ENCODE measurements around the gene FILIP1L. TPM values are rescaled to one million over a fixed set of nuclear protein-coding genes. Genes with fewer than 3 reads are reported as not detected.

FILIP1L gene
- total and polyA plus RNA-seq, 2 of the 13 experiments (the other 11 are each of a cell fraction or from before 2014, with no cell fraction given): 8.1 to 187 TPM

GRCh38 chr3:100075851-100076730 is 38.2 kb downstream of the FILIP1L start (continued):
- TF ChIP-seq PRDM15 (CRISPR knock-in tag; IDR thresholded peaks at IDR 0.05) (no peak), ZNF350 (CRISPR knock-in tag; IDR thresholded peaks at IDR 0.05; ENCODE audit: borderline replicate concordance, low read depth) (no peak), FOXM1 (CRISPR knock-in tag; IDR thresholded peaks at IDR 0.05) (no peak), DDIT3 (CRISPR knock-in tag; IDR thresholded peaks at IDR 0.05) (no peak), SNAI1 (CRISPR knock-in tag; IDR thresholded peaks at IDR 0.05; ENCODE audit: borderline replicate concordance) (no peak), ZNF709 (CRISPR knock-in tag; IDR thresholded peaks at IDR 0.05) (no peak), ZNF441 (CRISPR knock-in tag; IDR thresholded peaks at IDR 0.05; ENCODE audit: borderline replicate concordance) (no peak), ZFP82 (CRISPR knock-in tag; IDR thresholded peaks at IDR 0.05; ENCODE audit: borderline replicate concordance) (no peak), SP1 (IDR thresholded peaks at IDR 0.05) (no peak), SP1 (CRISPR knock-in tag; IDR thresholded peaks at IDR 0.05) (no peak), ZNF800 (CRISPR knock-in tag; IDR thresholded peaks at IDR 0.05) (no peak), ZNF878 (CRISPR knock-in tag; IDR thresholded peaks at IDR 0.05) (no peak; the same call in 1 of the 2 replicates), ZNF280D (CRISPR knock-in tag; IDR thresholded peaks at IDR 0.05) (no peak), FOXP1 (IDR thresholded peaks at IDR 0.05) (peak; percentile 47; the same call in 1 of the 2 replicates), FOXP1 (CRISPR knock-in tag; IDR thresholded peaks at IDR 0.05) (peak; percentile 89), MIER2 (CRISPR knock-in tag; IDR thresholded peaks at IDR 0.05) (no peak), BHLHE40 (IDR thresholded peaks at IDR 0.05; ENCODE audit: low read length) (peak; percentile 63), FOXJ3 (CRISPR knock-in tag; IDR thresholded peaks at IDR 0.05; ENCODE audit: borderline replicate concordance) (peak; percentile 97; the same call in 1 of the 2 replicates), RBM39 (IDR thresholded peaks at IDR 0.05; ENCODE audit: low read depth, low read length, poor library complexity, severe bottlenecking) (no peak), YEATS4 (CRISPR knock-in tag; IDR thresholded peaks at IDR 0.05; ENCODE audit: borderline replicate concordance) (peak; percentile 63; the same call in 1 of the 2 replicates), TBL1XR1 (IDR thresholded peaks at IDR 0.05; ENCODE audit: borderline replicate concordance, low read length, partially characterized antibody) (peak; percentile 36)

Measured in HepG2 (cell line).